ENCODE data around the gene EBPL. TPM values are rescaled to one million over a fixed set of nuclear protein-coding genes. Genes with fewer than 3 reads are reported as not detected.

Gene EBPL
- total and polyA plus RNA-seq, 9 of the 15 experiments (the other 6 are each of a cell fraction or from before 2014, with no cell fraction given): 5.2 to 68.3 (median 43.0) TPM

- Histone ChIP-seq H3K27ac (ENCODE audit: extremely low read depth, low read depth, low read length) (no peak overlapping the region), H3K4me3 (no peak overlapping the region), H3K4me1 (replicated peaks in 1 of 2; ENCODE audit: control insufficient read depth in 2 of 2, insufficient read depth in 2 of 2, low read length in 2 of 2) (peaks cover 0 to 5% of the 10 kb centered on the region in 2 experiments; a peak in 3 of 5 replicates), H3K27me3 (ENCODE audit: control insufficient read depth in 2 of 2, insufficient read depth in 2 of 2, low read length in 2 of 2) (no peaks in the 10 kb centered on the region), H3K9me1 (ENCODE audit: control insufficient read depth, insufficient read depth, low read length) (no peaks in the 10 kb centered on the region), H4K20me1 (replicated peaks; ENCODE audit: control insufficient read depth, insufficient read depth, low read length) (no peaks in the 10 kb centered on the region), H3K79me2 (ENCODE audit: control insufficient read depth, insufficient read depth, low read length) (no peaks in the 10 kb centered on the region), H3K9me3 (replicated peaks; ENCODE audit: control insufficient read depth, insufficient read depth, low read depth, low read length) (no peaks in the 10 kb centered on the region), H3K36me3 (ENCODE audit: control insufficient read depth, insufficient read depth, low read length) (no peaks in the 10 kb centered on the region), H2AFZ (ENCODE audit: low read depth, low read length) (no peak overlapping the region), H3K4me2 (ENCODE audit: insufficient read depth, low read length) (no peak overlapping the region), H3K9ac (ENCODE audit: insufficient read depth in 1 of 2, low read depth in 2 of 2, low read length in 2 of 2) (no peak overlapping the region)
- DNase-seq (ENCODE audit: extremely low read depth in 1 of 4, low spot score in 3 of 4): no peak
- WGBS (ENCODE audit: insufficient coverage, low coverage, missing lambda C conversion rate): 69% methylated on average over 3 of the region's 4 CpGs
- ChIA-PET CTCF (ENCODE audit: low intra/inter-chr PET ratio) (interaction anchor here (0.6 kb wide), 1 partner anchor 459 kb away, joined by 3 read pairs; no protein-coding TSS in a partner anchor), POLR2A (no interaction called here)
- intact Hi-C loops (cut with micrococcal nuclease): no loop called here
- in situ Hi-C loops (cut with MboI): no loop called here
- BruUV-seq (replicated peaks): no TSS peak
- ATAC-seq: no peak
- no peak for FAIRE-seq
- no peak for TF ChIP-seq HDAC2 (IDR thresholded peaks at IDR 0.05)
- no peak for TF ChIP-seq ZNF785 (CRISPR knock-in tag; IDR thresholded peaks at IDR 0.05)
- 0 out of 2 replicates have a peak, but pooled peaks have one; percentile 24 for TF ChIP-seq ZNF121 (CRISPR knock-in tag; conservative IDR thresholded peaks at IDR 0.05)
- TF ChIP-seq SMAD3 (CRISPR knock-in tag; conservative IDR thresholded peaks at IDR 0.05): no peak
Observed at GRCh38 chr13:49646688-49647087, 44.6 kb downstream of the EBPL start.

GRCh38 chr13:49645451-49645850 is 45.8 kb downstream of the EBPL start:
- intact Hi-C loops (cut with micrococcal nuclease): no loop called here
- no peaks in the 10 kb centered on the region for H3K27me3 ChIP-seq (ENCODE audit: control insufficient read depth in 2 of 2, insufficient read depth in 2 of 2, low read length in 2 of 2)
- FAIRE-seq (no peak), ATAC-seq (no peak), DNase-seq (ENCODE audit: extremely low read depth in 1 of 4, low spot score in 3 of 4) (no peak)
- no peak overlapping the region for H3K4me3 ChIP-seq
- no peaks in the 10 kb centered on the region for H3K9me3 ChIP-seq (replicated peaks; ENCODE audit: control insufficient read depth, insufficient read depth, low read depth, low read length)
- no peaks in the 10 kb centered on the region for H3K79me2 ChIP-seq (ENCODE audit: control insufficient read depth, insufficient read depth, low read length)
- H2AFZ ChIP-seq (ENCODE audit: low read depth, low read length): no peak overlapping the region
- H3K36me3 ChIP-seq (ENCODE audit: control insufficient read depth, insufficient read depth, low read length): no peaks in the 10 kb centered on the region
- H3K9me1 ChIP-seq (ENCODE audit: control insufficient read depth, insufficient read depth, low read length): no peaks in the 10 kb centered on the region
- 84% methylated on average over 12 of the region's 13 CpGs for WGBS (ENCODE audit: insufficient coverage, low coverage, missing lambda C conversion rate)
- TF ChIP-seq ZNF717 (CRISPR knock-in tag; IDR thresholded peaks at IDR 0.05): no peak
- TF ChIP-seq, protein P1, sequence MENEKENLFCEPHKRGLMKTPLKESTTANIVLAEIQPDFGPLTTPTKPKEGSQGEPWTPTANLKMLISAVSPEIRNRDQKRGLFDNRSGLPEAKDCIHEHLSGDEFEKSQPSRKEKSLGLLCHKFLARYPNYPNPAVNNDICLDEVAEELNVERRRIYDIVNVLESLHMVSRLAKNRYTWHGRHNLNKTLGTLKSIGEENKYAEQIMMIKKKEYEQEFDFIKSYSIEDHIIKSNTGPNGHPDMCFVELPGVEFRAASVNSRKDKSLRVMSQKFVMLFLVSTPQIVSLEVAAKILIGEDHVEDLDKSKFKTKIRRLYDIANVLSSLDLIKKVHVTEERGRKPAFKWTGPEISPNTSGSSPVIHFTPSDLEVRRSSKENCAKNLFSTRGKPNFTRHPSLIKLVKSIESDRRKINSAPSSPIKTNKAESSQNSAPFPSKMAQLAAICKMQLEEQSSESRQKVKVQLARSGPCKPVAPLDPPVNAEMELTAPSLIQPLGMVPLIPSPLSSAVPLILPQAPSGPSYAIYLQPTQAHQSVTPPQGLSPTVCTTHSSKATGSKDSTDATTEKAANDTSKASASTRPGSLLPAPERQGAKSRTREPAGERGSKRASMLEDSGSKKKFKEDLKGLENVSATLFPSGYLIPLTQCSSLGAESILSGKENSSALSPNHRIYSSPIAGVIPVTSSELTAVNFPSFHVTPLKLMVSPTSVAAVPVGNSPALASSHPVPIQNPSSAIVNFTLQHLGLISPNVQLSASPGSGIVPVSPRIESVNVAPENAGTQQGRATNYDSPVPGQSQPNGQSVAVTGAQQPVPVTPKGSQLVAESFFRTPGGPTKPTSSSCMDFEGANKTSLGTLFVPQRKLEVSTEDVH (IDR thresholded peaks at IDR 0.05; ENCODE audit: low read depth, partially characterized antibody): no peak
- no peak for TF ChIP-seq MCM2 (IDR thresholded peaks at IDR 0.05; ENCODE audit: low read depth)
- peak; percentile 31; the same call in 1 of the 2 replicates for TF ChIP-seq ZNF316 (IDR thresholded peaks at IDR 0.05)
- CTCF ChIA-PET (ENCODE audit: low intra/inter-chr PET ratio): no interaction called here
- no peak overlapping the region for H3K27ac ChIP-seq (ENCODE audit: extremely low read depth, low read depth, low read length)
- no peak overlapping the region for H3K9ac ChIP-seq (ENCODE audit: insufficient read depth in 1 of 2, low read depth in 2 of 2, low read length in 2 of 2)
- no TSS peak for BruUV-seq (replicated peaks)
- in situ Hi-C loops (cut with MboI): no loop called here
- H3K4me1 ChIP-seq (replicated peaks in 1 of 2; ENCODE audit: control insufficient read depth in 2 of 2, insufficient read depth in 2 of 2, low read length in 2 of 2): peaks cover 0 to 11% of the 10 kb centered on the region in 2 experiments; a peak in 3 of 5 replicates
- no peak overlapping the region for H3K4me2 ChIP-seq (ENCODE audit: insufficient read depth, low read length)
- H4K20me1 ChIP-seq (replicated peaks; ENCODE audit: control insufficient read depth, insufficient read depth, low read length): no peaks in the 10 kb centered on the region
- POLR2A ChIA-PET: interaction anchor here (1.1 kb wide), 1 partner anchor 17 kb away, joined by 5 read pairs; the partner anchor contains the start of gene ARL11
